Measurements from ENCODE around the gene KMT2E. TPM values are rescaled to one million over a fixed set of nuclear protein-coding genes. Genes with fewer than 3 reads are reported as not detected.
"Not testable (repeated sequence)": the region's sequence is repeated elsewhere in the genome, so short reads cannot be mapped to it uniquely, and the experiment has no call there.

Gene KMT2E
- total RNA-seq, 1 donor from 2014 or later: 107 TPM

DNA sequence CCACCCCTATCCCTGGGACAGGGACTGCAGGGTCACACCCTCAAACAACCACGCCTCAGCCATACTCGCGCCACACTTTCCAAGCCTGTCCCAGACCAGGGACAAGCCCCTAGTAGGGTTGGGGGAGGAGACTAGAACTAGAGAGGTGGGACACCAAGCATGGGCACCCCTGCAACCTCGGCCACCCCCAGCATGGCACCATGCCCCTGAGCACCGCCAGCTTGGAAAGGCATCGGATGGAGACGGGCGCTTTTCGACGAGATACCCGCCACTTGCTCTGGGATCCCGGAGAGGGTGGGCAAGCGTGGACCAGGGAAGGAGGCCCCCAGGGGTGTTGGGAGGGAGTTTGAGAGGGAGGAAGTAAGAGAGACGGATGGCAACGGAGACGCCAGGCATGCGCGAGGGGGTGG is 13.1 kb upstream of the KMT2E start:
- no peak for DNase-seq (ENCODE audit: low spot score, unreplicated experiment)
- H3K9me3 Mint-ChIP-seq (ENCODE audit: low read depth): no peaks in the 10 kb centered on the region
- no peaks in the 10 kb centered on the region for H3K27me3 Mint-ChIP-seq
- H3K36me3 Mint-ChIP-seq (ENCODE audit: insufficient read depth): peaks cover 13% of the 10 kb centered on the region
- peaks cover 56% of the 10 kb centered on the region for H3K4me1 Mint-ChIP-seq (ENCODE audit: low read depth)
- H3K4me3 Mint-ChIP-seq (ENCODE audit: low read depth): peak overlapping the region; percentile 13
- TF ChIP-seq CTCF (IDR thresholded peaks at IDR 0.05; ENCODE audit: unreplicated experiment): no peak
- H3K27ac Mint-ChIP-seq: peak overlapping the region; percentile 89

DNA sequence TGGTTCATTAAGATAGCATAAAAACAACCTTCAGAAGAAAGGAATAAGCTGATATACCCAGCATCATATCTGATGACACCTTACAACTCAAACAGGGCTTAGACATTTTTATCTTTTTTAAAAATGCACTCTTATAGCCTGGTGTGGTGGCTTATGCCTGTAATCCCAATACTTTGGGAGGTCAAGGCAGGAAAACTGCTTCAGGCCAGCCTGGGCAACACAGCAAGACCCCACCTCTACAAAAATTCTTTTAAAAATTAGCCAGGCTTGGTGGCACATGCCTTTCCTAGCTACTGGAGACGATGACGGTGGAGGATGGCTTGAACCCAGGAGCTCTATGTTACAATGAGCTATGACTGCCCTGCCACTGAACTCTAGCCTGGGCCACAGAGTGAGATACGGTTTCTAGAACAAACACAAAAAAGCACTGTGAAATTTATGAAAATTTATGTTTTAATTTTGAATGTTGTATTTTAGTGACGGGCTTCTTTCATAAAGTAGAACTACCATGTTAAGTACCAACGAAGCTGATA is 12.3 kb upstream of the KMT2E start:
- no peak overlapping the region for H3K4me3 Mint-ChIP-seq (ENCODE audit: low read depth)
- no peak for TF ChIP-seq CTCF (IDR thresholded peaks at IDR 0.05; ENCODE audit: unreplicated experiment)
- no peaks in the 10 kb centered on the region for H3K27me3 Mint-ChIP-seq
- peaks cover 59% of the 10 kb centered on the region for H3K4me1 Mint-ChIP-seq (ENCODE audit: low read depth)
- DNase-seq (ENCODE audit: low spot score, unreplicated experiment): no peak
- peaks cover 11% of the 10 kb centered on the region for H3K36me3 Mint-ChIP-seq (ENCODE audit: insufficient read depth)
- H3K27ac Mint-ChIP-seq: peak overlapping the region; percentile 89
- no peaks in the 10 kb centered on the region for H3K9me3 Mint-ChIP-seq (ENCODE audit: low read depth)

GRCh38 chr7:105003275-105003674 is 10.7 kb upstream of the KMT2E start:
- Mint-ChIP-seq H3K4me1 (ENCODE audit: low read depth) (peaks cover 64% of the 10 kb centered on the region), H3K27ac (peak overlapping the region; percentile 86), H3K4me3 (ENCODE audit: low read depth) (peak overlapping the region; percentile 45), H3K27me3 (no peaks in the 10 kb centered on the region), H3K36me3 (ENCODE audit: insufficient read depth) (peaks cover 14% of the 10 kb centered on the region), H3K9me3 (ENCODE audit: low read depth) (no peaks in the 10 kb centered on the region)
- no peak for DNase-seq (ENCODE audit: low spot score, unreplicated experiment)
- no peak for TF ChIP-seq CTCF (IDR thresholded peaks at IDR 0.05; ENCODE audit: unreplicated experiment)

- peaks cover 61% of the 10 kb centered on the region for H3K4me1 Mint-ChIP-seq (ENCODE audit: low read depth)
- peaks cover 13% of the 10 kb centered on the region for H3K36me3 Mint-ChIP-seq (ENCODE audit: insufficient read depth)
Observed at GRCh38 chr7:105003872-105004510, 10.0 kb upstream of the KMT2E start.

GRCh38 chr7:105005006-105005405 is 9.0 kb upstream of the KMT2E start:
- Mint-ChIP-seq H3K36me3 (ENCODE audit: insufficient read depth) (peaks cover 13% of the 10 kb centered on the region), H3K4me3 (ENCODE audit: low read depth) (peak overlapping the region; percentile 25), H3K27ac (peak overlapping the region; percentile 89), H3K4me1 (ENCODE audit: low read depth) (peaks cover 62% of the 10 kb centered on the region)
- DNase-seq (ENCODE audit: low spot score, unreplicated experiment); H3K27me3 Mint-ChIP-seq; H3K9me3 Mint-ChIP-seq (ENCODE audit: low read depth): not testable (repeated sequence)

More at GRCh38 chr7:105003872-105004510, 10.0 kb upstream of the KMT2E start:
- no peaks in the 10 kb centered on the region for H3K9me3 Mint-ChIP-seq (ENCODE audit: low read depth)
- no peak overlapping the region for H3K4me3 Mint-ChIP-seq (ENCODE audit: low read depth)
- DNase-seq (ENCODE audit: low spot score, unreplicated experiment): no peak
- H3K27ac Mint-ChIP-seq: peak overlapping the region; percentile 9
- no peak for TF ChIP-seq CTCF (IDR thresholded peaks at IDR 0.05; ENCODE audit: unreplicated experiment)
- H3K27me3 Mint-ChIP-seq: no peaks in the 10 kb centered on the region

- H3K9me3 Mint-ChIP-seq (ENCODE audit: low read depth); H3K4me3 Mint-ChIP-seq (ENCODE audit: low read depth); H3K27me3 Mint-ChIP-seq; DNase-seq (ENCODE audit: low spot score, unreplicated experiment): not testable (repeated sequence)
- peaks cover 62% of the 10 kb centered on the region for H3K4me1 Mint-ChIP-seq (ENCODE audit: low read depth)
- peaks cover 11% of the 10 kb centered on the region for H3K36me3 Mint-ChIP-seq (ENCODE audit: insufficient read depth)
- H3K27ac Mint-ChIP-seq: peak overlapping the region; percentile 89
Observed at GRCh38 chr7:105005486-105005885, 8.5 kb upstream of the KMT2E start.
